ENCODE measurements around the gene ANKRD12. TPM values are rescaled to one million over a fixed set of nuclear protein-coding genes. Genes with fewer than 3 reads are reported as not detected.
"Not testable (repeated sequence)": the region's sequence is repeated elsewhere in the genome, so short reads cannot be mapped to it uniquely, and the experiment has no call there.

ANKRD12 gene
- polyA plus RNA-seq, 1 donor (not counting 4 experiments of a cell fraction or from before 2014, with no cell fraction given): 8.0 TPM

DNA sequence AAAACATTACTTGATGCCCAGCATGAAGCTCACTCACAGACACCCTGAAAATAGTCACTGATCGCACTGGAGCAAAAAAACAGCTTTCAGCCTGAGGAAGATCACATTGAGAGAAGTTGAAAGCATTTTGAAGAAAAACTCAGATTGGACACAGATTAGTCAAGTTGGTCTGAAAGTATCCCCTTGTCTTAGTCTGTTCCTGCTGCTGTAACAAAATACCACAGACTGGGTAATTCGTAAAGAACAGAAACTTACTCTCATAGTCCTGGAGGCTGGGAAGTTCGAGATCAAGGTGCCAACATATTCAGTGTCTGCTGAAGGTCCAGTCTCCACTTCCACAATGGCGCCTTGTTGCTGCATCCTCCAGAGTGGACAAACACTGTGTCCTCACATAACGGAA, 48.3 kb upstream of the ANKRD12 start:
- no peak for FAIRE-seq

DNA sequence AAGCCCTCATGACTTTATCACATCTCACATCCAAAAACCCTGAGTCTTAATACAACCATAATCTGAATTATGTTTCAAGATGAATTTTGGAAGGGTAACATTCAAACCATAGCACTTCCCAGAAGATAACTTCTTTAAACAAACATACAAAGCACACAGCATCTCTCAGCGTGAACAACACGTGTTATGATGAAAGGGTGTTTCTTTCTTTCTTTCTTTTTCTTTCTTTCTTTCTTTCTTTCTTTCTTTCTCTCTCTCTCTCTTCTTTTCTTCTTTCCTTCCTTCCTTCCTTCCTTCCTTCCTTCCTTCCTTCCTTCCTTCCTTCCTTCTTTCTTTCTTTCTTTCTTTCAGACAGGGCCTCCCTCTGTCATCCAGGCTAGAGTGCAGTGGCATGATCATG, 47.9 kb upstream of the ANKRD12 start:
- H2AFZ ChIP-seq (ENCODE audit: control insufficient read depth, low read length); H3K4me2 ChIP-seq (ENCODE audit: control insufficient read depth, extremely low read depth, insufficient read depth, low read depth, low read length); H3K27me3 ChIP-seq (ENCODE audit: control insufficient read depth, extremely low read depth, insufficient read depth, low read length); H3K27ac ChIP-seq (ENCODE audit: control insufficient read depth, insufficient read depth, low read length); H3K36me3 ChIP-seq (ENCODE audit: control insufficient read depth in 2 of 2, extremely low read depth in 1 of 2, insufficient read depth in 2 of 2, low read length in 2 of 2); DNase-seq (ENCODE audit: low read depth, low spot score); H3K9ac ChIP-seq (ENCODE audit: control insufficient read depth, extremely low read depth, insufficient read depth, low read length); dilution Hi-C loops (cut with MboI; ENCODE audit: extremely low pct_ligation_motif_present, low sequenced_read_pairs); H3K4me1 ChIP-seq (ENCODE audit: control insufficient read depth, extremely low read depth, insufficient read depth, low read length); H3K4me3 ChIP-seq (ENCODE audit: control insufficient read depth in 2 of 3, extremely low read depth in 1 of 3, insufficient read depth in 2 of 3, low read depth in 1 of 3, low read length in 3 of 3); H3K9me1 ChIP-seq (ENCODE audit: control insufficient read depth, extremely low read depth, insufficient read depth, low read length); FAIRE-seq; H3K79me2 ChIP-seq (ENCODE audit: control insufficient read depth, insufficient read depth, low read length); H4K20me1 ChIP-seq (ENCODE audit: control insufficient read depth, extremely low read depth, insufficient read depth, low read length); H3K9me3 ChIP-seq (ENCODE audit: control insufficient read depth, low read depth, low read length): not testable (repeated sequence)

More for the DNA sequence above, 48.3 kb upstream of the ANKRD12 start:
- Histone ChIP-seq H3K4me3 (ENCODE audit: control insufficient read depth in 2 of 3, extremely low read depth in 1 of 3, insufficient read depth in 2 of 3, low read depth in 1 of 3, low read length in 3 of 3) (no peak overlapping the region), H3K9me3 (ENCODE audit: control insufficient read depth, low read depth, low read length) (no peaks in the 10 kb centered on the region), H3K9me1 (ENCODE audit: control insufficient read depth, extremely low read depth, insufficient read depth, low read length) (no peaks in the 10 kb centered on the region), H3K4me2 (ENCODE audit: control insufficient read depth, extremely low read depth, insufficient read depth, low read depth, low read length) (no peak overlapping the region), H4K20me1 (ENCODE audit: control insufficient read depth, extremely low read depth, insufficient read depth, low read length) (no peaks in the 10 kb centered on the region), H2AFZ (ENCODE audit: control insufficient read depth, low read length) (no peak overlapping the region), H3K27ac (ENCODE audit: control insufficient read depth, insufficient read depth, low read length) (no peak overlapping the region), H3K79me2 (ENCODE audit: control insufficient read depth, insufficient read depth, low read length) (no peaks in the 10 kb centered on the region), H3K4me1 (ENCODE audit: control insufficient read depth, extremely low read depth, insufficient read depth, low read length) (no peaks in the 10 kb centered on the region), H3K36me3 (ENCODE audit: control insufficient read depth in 2 of 2, extremely low read depth in 1 of 2, insufficient read depth in 2 of 2, low read length in 2 of 2) (no peaks in the 10 kb centered on the region), H3K27me3 (ENCODE audit: control insufficient read depth, extremely low read depth, insufficient read depth, low read length) (no peaks in the 10 kb centered on the region), H3K9ac (ENCODE audit: control insufficient read depth, extremely low read depth, insufficient read depth, low read length) (no peak overlapping the region)
- dilution Hi-C loops (cut with MboI; ENCODE audit: extremely low pct_ligation_motif_present, low sequenced_read_pairs): no loop called here
- no peak for DNase-seq (ENCODE audit: low read depth, low spot score)
- no peak for TF ChIP-seq EZH2 (IDR thresholded peaks at IDR 0.05; ENCODE audit: low read length)
- TF ChIP-seq, protein P1, sequence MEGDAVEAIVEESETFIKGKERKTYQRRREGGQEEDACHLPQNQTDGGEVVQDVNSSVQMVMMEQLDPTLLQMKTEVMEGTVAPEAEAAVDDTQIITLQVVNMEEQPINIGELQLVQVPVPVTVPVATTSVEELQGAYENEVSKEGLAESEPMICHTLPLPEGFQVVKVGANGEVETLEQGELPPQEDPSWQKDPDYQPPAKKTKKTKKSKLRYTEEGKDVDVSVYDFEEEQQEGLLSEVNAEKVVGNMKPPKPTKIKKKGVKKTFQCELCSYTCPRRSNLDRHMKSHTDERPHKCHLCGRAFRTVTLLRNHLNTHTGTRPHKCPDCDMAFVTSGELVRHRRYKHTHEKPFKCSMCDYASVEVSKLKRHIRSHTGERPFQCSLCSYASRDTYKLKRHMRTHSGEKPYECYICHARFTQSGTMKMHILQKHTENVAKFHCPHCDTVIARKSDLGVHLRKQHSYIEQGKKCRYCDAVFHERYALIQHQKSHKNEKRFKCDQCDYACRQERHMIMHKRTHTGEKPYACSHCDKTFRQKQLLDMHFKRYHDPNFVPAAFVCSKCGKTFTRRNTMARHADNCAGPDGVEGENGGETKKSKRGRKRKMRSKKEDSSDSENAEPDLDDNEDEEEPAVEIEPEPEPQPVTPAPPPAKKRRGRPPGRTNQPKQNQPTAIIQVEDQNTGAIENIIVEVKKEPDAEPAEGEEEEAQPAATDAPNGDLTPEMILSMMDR (optimal IDR thresholded peaks at IDR 0.05 in 1 of 3, IDR thresholded peaks at IDR 0.05 in 1 of 3, conservative IDR thresholded peaks at IDR 0.05 in 1 of 3; ENCODE audit: extremely low read depth in 1 of 3, insufficient read depth in 2 of 3, low read length in 3 of 3): no peak

DNA sequence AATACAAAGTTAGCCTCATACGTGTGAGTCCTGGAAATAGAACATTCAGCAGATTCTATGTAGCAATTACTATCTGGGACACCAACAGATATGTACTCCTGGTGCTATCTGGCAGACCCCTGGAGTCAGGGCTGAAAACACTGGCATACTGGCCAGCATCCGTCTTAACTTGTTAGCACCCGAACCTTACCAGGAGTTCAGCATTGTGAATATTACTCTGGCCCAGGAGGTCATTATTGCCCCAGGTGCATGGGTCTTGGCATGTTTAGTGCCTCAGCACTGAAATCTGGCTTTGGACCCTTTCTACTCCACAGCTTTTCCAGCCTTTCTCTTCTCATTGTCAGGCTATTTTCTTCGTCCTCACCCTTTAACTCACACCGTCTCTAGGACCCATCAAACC, 46.0 kb upstream of the ANKRD12 start:
- dilution Hi-C loops (cut with MboI; ENCODE audit: extremely low pct_ligation_motif_present, low sequenced_read_pairs): no loop called here
- Histone ChIP-seq H3K9me1 (ENCODE audit: control insufficient read depth, extremely low read depth, insufficient read depth, low read length) (no peaks in the 10 kb centered on the region), H4K20me1 (ENCODE audit: control insufficient read depth, extremely low read depth, insufficient read depth, low read length) (no peaks in the 10 kb centered on the region), H3K79me2 (ENCODE audit: control insufficient read depth, insufficient read depth, low read length) (no peaks in the 10 kb centered on the region), H3K36me3 (ENCODE audit: control insufficient read depth in 2 of 2, extremely low read depth in 1 of 2, insufficient read depth in 2 of 2, low read length in 2 of 2) (no peaks in the 10 kb centered on the region), H3K9ac (ENCODE audit: control insufficient read depth, extremely low read depth, insufficient read depth, low read length) (no peak overlapping the region), H3K4me2 (ENCODE audit: control insufficient read depth, extremely low read depth, insufficient read depth, low read depth, low read length) (no peak overlapping the region), H3K4me3 (ENCODE audit: control insufficient read depth in 2 of 3, extremely low read depth in 1 of 3, insufficient read depth in 2 of 3, low read depth in 1 of 3, low read length in 3 of 3) (no peak overlapping the region), H3K27me3 (ENCODE audit: control insufficient read depth, extremely low read depth, insufficient read depth, low read length) (no peaks in the 10 kb centered on the region), H2AFZ (ENCODE audit: control insufficient read depth, low read length) (no peak overlapping the region), H3K4me1 (ENCODE audit: control insufficient read depth, extremely low read depth, insufficient read depth, low read length) (no peaks in the 10 kb centered on the region), H3K9me3 (ENCODE audit: control insufficient read depth, low read depth, low read length) (no peaks in the 10 kb centered on the region), H3K27ac (ENCODE audit: control insufficient read depth, insufficient read depth, low read length) (no peak overlapping the region)
- DNase-seq (ENCODE audit: low read depth, low spot score): no peak
- TF ChIP-seq, protein P1 (optimal IDR thresholded peaks at IDR 0.05 in 1 of 3, IDR thresholded peaks at IDR 0.05 in 1 of 3, conservative IDR thresholded peaks at IDR 0.05 in 1 of 3; ENCODE audit: extremely low read depth in 1 of 3, insufficient read depth in 2 of 3, low read length in 3 of 3): no peak
- TF ChIP-seq EZH2 (IDR thresholded peaks at IDR 0.05; ENCODE audit: low read length): no peak
- FAIRE-seq: no peak
